ENCODE measurements around the gene PTPRO. TPM values are rescaled to one million over a fixed set of nuclear protein-coding genes. Genes with fewer than 3 reads are reported as not detected.

Gene PTPRO
- polyA plus RNA-seq, 1 donor: 1.6 TPM

DNA sequence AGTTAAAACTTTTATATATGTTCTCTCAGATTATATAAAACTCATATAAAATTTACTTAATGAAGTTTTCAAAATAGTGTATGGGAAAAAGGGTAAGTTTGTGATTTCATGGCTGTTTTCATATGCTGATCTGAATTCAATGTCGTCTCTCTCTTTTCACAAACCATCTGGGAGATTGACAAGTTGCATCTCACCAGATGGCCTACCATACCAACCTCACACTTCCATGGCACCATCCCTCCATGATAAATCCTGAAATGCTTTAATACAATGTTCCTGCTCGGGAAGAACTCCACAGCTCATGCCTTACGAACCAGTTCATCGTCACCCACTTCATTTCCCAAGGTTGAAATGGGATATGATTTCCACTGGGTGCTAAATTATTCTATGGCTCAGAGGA, 22.3 kb downstream of the PTPRO start:
- no peak for DNase-seq
- WGBS (ENCODE audit: insufficient coverage, low lambda C conversion rate): no CpG with 5 or more reads among the region's 4 CpGs
- no peaks in the 10 kb centered on the region for H3K9me3 ChIP-seq (ENCODE audit: control insufficient read depth, low read depth, low read length)
- no peak overlapping the region for H3K27ac ChIP-seq (ENCODE audit: low read length)
- H3K4me3 ChIP-seq (ENCODE audit: low read length): no peak overlapping the region
- no peaks in the 10 kb centered on the region for H3K27me3 ChIP-seq (ENCODE audit: control insufficient read depth, insufficient read depth, low read length)
- no peaks in the 10 kb centered on the region for H3K36me3 ChIP-seq (ENCODE audit: control insufficient read depth, insufficient read depth, low read length)
- no peaks in the 10 kb centered on the region for H3K4me1 ChIP-seq (ENCODE audit: control insufficient read depth, insufficient read depth, low read length)

DNA sequence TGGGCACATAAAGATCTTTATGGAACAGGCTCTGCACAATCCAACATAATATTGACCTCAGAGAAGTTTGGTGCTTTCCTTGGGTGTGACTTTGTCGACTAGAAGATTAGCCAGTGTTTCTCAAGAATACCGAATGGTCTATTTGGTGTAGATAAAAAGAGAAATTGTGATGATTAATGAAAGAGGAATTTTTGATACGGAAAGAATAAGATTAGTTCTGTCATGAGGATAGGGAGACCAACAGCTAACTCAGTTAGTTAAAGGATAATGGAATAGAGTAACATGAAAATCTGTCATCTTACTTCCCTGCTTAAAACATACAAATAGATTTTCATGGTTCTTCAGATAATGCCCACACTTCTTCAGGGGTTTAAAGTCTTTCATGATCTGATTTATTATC, 24.2 kb downstream of the PTPRO start:
- 80% methylated on average over 3 of the region's 3 CpGs for WGBS (ENCODE audit: insufficient coverage, low lambda C conversion rate)

DNA sequence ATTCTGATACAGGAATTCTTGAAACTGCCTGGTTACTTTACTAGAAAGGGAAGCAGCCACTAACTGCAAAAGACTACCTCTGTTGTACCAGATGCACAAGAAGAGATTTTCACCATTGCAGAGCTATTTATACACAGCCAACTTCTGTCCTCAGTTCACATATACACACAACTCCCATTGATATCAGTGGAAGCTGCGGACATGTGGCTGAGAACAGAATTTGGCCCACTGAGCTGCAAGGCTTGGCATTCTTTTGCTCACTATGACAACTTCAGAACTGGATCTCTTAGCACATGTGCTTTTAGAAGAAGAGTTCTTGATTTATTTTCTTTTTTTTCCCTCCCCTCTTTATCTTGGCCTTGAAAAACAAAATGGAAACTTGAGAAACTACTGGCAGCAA, 28.3 kb downstream of the PTPRO start:
- H3K36me3 ChIP-seq (ENCODE audit: control insufficient read depth, insufficient read depth, low read length): no peaks in the 10 kb centered on the region
- no peaks in the 10 kb centered on the region for H3K27me3 ChIP-seq (ENCODE audit: control insufficient read depth, insufficient read depth, low read length)
- H3K27ac ChIP-seq (ENCODE audit: low read length): no peak overlapping the region
- H3K4me1 ChIP-seq (ENCODE audit: control insufficient read depth, insufficient read depth, low read length): no peaks in the 10 kb centered on the region
- DNase-seq: no peak
- H3K4me3 ChIP-seq (ENCODE audit: low read length): no peak overlapping the region
- H3K9me3 ChIP-seq (ENCODE audit: control insufficient read depth, low read depth, low read length): no peaks in the 10 kb centered on the region
- no CpG with 5 or more reads among the region's 1 CpG for WGBS (ENCODE audit: insufficient coverage, low lambda C conversion rate)

More for the DNA sequence above, 24.2 kb downstream of the PTPRO start:
- no peaks in the 10 kb centered on the region for H3K27me3 ChIP-seq (ENCODE audit: control insufficient read depth, insufficient read depth, low read length)
- H3K27ac ChIP-seq (ENCODE audit: low read length): no peak overlapping the region
- no peaks in the 10 kb centered on the region for H3K9me3 ChIP-seq (ENCODE audit: control insufficient read depth, low read depth, low read length)
- no peak for DNase-seq
- H3K4me3 ChIP-seq (ENCODE audit: low read length): no peak overlapping the region
- H3K36me3 ChIP-seq (ENCODE audit: control insufficient read depth, insufficient read depth, low read length): no peaks in the 10 kb centered on the region
- H3K4me1 ChIP-seq (ENCODE audit: control insufficient read depth, insufficient read depth, low read length): no peaks in the 10 kb centered on the region

DNA sequence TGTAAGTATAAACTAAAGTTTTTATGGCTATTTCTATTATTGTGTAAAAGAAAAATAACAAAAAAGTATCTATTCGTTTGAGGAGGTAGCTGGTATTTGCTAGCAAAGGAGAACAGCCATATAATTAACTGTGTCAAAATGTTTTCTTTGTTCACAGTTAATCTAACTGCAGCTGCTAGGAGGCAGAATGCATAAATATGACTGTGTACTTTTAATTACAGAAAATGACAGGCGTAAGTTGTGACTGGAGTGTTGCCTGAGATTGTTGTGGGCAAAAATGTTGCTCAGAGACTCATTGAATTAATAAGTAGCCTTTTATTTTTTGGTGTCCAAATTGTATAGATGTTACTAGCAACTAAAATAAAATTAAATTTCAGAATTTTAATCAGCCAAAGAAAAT, 33.5 kb downstream of the PTPRO start:
- 75% methylated on average over 1 of the region's 2 CpGs for WGBS (ENCODE audit: insufficient coverage, low lambda C conversion rate)
- no peak for DNase-seq
- Histone ChIP-seq H3K27ac (ENCODE audit: low read length) (no peak overlapping the region), H3K4me1 (ENCODE audit: control insufficient read depth, insufficient read depth, low read length) (no peaks in the 10 kb centered on the region), H3K4me3 (ENCODE audit: low read length) (no peak overlapping the region), H3K36me3 (ENCODE audit: control insufficient read depth, insufficient read depth, low read length) (no peaks in the 10 kb centered on the region), H3K9me3 (ENCODE audit: control insufficient read depth, low read depth, low read length) (no peaks in the 10 kb centered on the region), H3K27me3 (ENCODE audit: control insufficient read depth, insufficient read depth, low read length) (no peaks in the 10 kb centered on the region)

DNA sequence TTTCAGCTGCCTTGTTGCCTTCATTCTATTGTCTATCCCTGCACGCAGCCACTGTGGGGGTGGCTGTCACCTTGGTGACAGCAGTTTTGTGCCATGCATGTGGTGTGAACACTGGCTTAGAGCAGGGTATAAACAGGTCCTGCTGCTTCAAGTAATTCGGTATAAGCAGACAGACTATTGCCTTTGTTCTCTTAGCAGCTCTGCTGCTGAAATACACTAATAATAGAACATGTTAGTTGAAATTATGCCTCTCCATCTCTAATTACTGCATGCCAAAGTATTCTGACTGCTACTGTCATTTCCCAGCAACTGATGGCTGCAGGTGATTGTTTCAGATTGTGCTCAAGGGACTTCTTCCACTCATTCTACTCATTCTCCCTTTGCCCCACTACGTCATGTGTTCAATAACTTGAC, 34.6 kb downstream of the PTPRO start:
- no CpG with 5 or more reads among the region's 3 CpGs for WGBS (ENCODE audit: insufficient coverage, low lambda C conversion rate)
- no peaks in the 10 kb centered on the region for H3K27me3 ChIP-seq (ENCODE audit: control insufficient read depth, insufficient read depth, low read length)
- DNase-seq: no peak
- no peaks in the 10 kb centered on the region for H3K4me1 ChIP-seq (ENCODE audit: control insufficient read depth, insufficient read depth, low read length)
- H3K36me3 ChIP-seq (ENCODE audit: control insufficient read depth, insufficient read depth, low read length): no peaks in the 10 kb centered on the region
- H3K27ac ChIP-seq (ENCODE audit: low read length): no peak overlapping the region
- no peak overlapping the region for H3K4me3 ChIP-seq (ENCODE audit: low read length)
- no peaks in the 10 kb centered on the region for H3K9me3 ChIP-seq (ENCODE audit: control insufficient read depth, low read depth, low read length)

- Histone ChIP-seq H3K27ac (ENCODE audit: low read length) (no peak overlapping the region), H3K4me1 (ENCODE audit: control insufficient read depth, insufficient read depth, low read length) (no peaks in the 10 kb centered on the region), H3K4me3 (ENCODE audit: low read length) (no peak overlapping the region), H3K9me3 (ENCODE audit: control insufficient read depth, low read depth, low read length) (no peaks in the 10 kb centered on the region), H3K27me3 (ENCODE audit: control insufficient read depth, insufficient read depth, low read length) (no peaks in the 10 kb centered on the region), H3K36me3 (ENCODE audit: control insufficient read depth, insufficient read depth, low read length) (no peaks in the 10 kb centered on the region)
- 94% methylated on average over 2 of the region's 4 CpGs for WGBS (ENCODE audit: insufficient coverage, low lambda C conversion rate)
- no peak for DNase-seq
Measured at GRCh38 chr12:15364221-15365160, 42.2 kb downstream of the PTPRO start.

GRCh38 chr12:15368812-15369211, 46.5 kb downstream of the PTPRO start:
- Histone ChIP-seq H3K36me3 (ENCODE audit: control insufficient read depth, insufficient read depth, low read length) (no peaks in the 10 kb centered on the region), H3K4me1 (ENCODE audit: control insufficient read depth, insufficient read depth, low read length) (no peaks in the 10 kb centered on the region), H3K27ac (ENCODE audit: low read length) (no peak overlapping the region), H3K4me3 (ENCODE audit: low read length) (no peak overlapping the region), H3K27me3 (ENCODE audit: control insufficient read depth, insufficient read depth, low read length) (no peaks in the 10 kb centered on the region), H3K9me3 (ENCODE audit: control insufficient read depth, low read depth, low read length) (no peaks in the 10 kb centered on the region)
- DNase-seq: no peak
- WGBS (ENCODE audit: insufficient coverage, low lambda C conversion rate): 93% methylated on average over 3 of the region's 4 CpGs

GRCh38 chr12:15372352-15372751, 50.0 kb downstream of the PTPRO start:
- no peak overlapping the region for H3K4me3 ChIP-seq (ENCODE audit: low read length)
- H3K4me1 ChIP-seq (ENCODE audit: control insufficient read depth, insufficient read depth, low read length): no peaks in the 10 kb centered on the region
- no peak for DNase-seq
- no peak overlapping the region for H3K27ac ChIP-seq (ENCODE audit: low read length)
- no peaks in the 10 kb centered on the region for H3K27me3 ChIP-seq (ENCODE audit: control insufficient read depth, insufficient read depth, low read length)
- H3K9me3 ChIP-seq (ENCODE audit: control insufficient read depth, low read depth, low read length): no peaks in the 10 kb centered on the region
- no CpG with 5 or more reads among the region's 2 CpGs for WGBS (ENCODE audit: insufficient coverage, low lambda C conversion rate)
- no peaks in the 10 kb centered on the region for H3K36me3 ChIP-seq (ENCODE audit: control insufficient read depth, insufficient read depth, low read length)

GRCh38 chr12:15387772-15388171, 65.5 kb downstream of the PTPRO start:
- H3K9me3 ChIP-seq (ENCODE audit: control insufficient read depth, low read depth, low read length): no peaks in the 10 kb centered on the region
- H3K4me1 ChIP-seq (ENCODE audit: control insufficient read depth, insufficient read depth, low read length): no peaks in the 10 kb centered on the region
- no peaks in the 10 kb centered on the region for H3K27me3 ChIP-seq (ENCODE audit: control insufficient read depth, insufficient read depth, low read length)
- no peak overlapping the region for H3K4me3 ChIP-seq (ENCODE audit: low read length)
- 67% methylated on average over 1 of the region's 1 CpG for WGBS (ENCODE audit: insufficient coverage, low lambda C conversion rate)
- H3K36me3 ChIP-seq (ENCODE audit: control insufficient read depth, insufficient read depth, low read length): no peaks in the 10 kb centered on the region
- DNase-seq: no peak
- H3K27ac ChIP-seq (ENCODE audit: low read length): no peak overlapping the region

DNA sequence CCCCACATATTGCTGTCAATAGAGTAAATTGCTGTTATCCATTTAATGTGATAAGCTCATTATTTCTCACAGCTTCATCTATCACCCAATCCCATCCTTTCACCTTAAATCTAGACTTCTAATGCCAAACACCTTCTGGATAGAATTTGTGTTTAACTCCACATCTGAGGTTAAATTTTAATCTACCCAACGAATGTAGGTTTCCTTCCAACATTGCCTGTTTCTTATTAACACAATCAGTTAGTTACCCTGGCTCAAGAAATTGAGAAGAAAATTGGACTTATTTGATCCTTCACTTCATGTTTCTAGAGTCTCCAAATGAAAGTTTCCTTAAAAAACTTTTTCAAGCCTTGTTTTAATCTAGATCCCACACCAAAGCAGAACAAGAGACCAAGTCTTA, 67.3 kb downstream of the PTPRO start:
- no peaks in the 10 kb centered on the region for H3K27me3 ChIP-seq (ENCODE audit: control insufficient read depth, insufficient read depth, low read length)
- 50% methylated on average over 1 of the region's 1 CpG for WGBS (ENCODE audit: insufficient coverage, low lambda C conversion rate)
- no peaks in the 10 kb centered on the region for H3K4me1 ChIP-seq (ENCODE audit: control insufficient read depth, insufficient read depth, low read length)
- H3K4me3 ChIP-seq (ENCODE audit: low read length): no peak overlapping the region
- no peak overlapping the region for H3K27ac ChIP-seq (ENCODE audit: low read length)
- no peaks in the 10 kb centered on the region for H3K36me3 ChIP-seq (ENCODE audit: control insufficient read depth, insufficient read depth, low read length)
- no peaks in the 10 kb centered on the region for H3K9me3 ChIP-seq (ENCODE audit: control insufficient read depth, low read depth, low read length)
- no peak for DNase-seq

- Histone ChIP-seq H3K27ac (ENCODE audit: low read length) (no peak overlapping the region), H3K36me3 (ENCODE audit: control insufficient read depth, insufficient read depth, low read length) (no peaks in the 10 kb centered on the region), H3K9me3 (ENCODE audit: control insufficient read depth, low read depth, low read length) (no peaks in the 10 kb centered on the region), H3K4me3 (ENCODE audit: low read length) (no peak overlapping the region), H3K4me1 (ENCODE audit: control insufficient read depth, insufficient read depth, low read length) (no peaks in the 10 kb centered on the region), H3K27me3 (ENCODE audit: control insufficient read depth, insufficient read depth, low read length) (no peaks in the 10 kb centered on the region)
- WGBS (ENCODE audit: insufficient coverage, low lambda C conversion rate): 100% methylated on average over 1 of the region's 1 CpG
- no peak for DNase-seq
Measured at GRCh38 chr12:15393037-15393436, 70.7 kb downstream of the PTPRO start.

All from large intestine (tissue), 3 donors.